ENCODE data around the gene ACBD6. TPM values are rescaled to one million over a fixed set of nuclear protein-coding genes. Genes with fewer than 3 reads are reported as not detected.

The ACBD6 gene
- total and polyA plus RNA-seq, 8 donors, result 15.0 to 25.1 (median 18.6) TPM

DNA sequence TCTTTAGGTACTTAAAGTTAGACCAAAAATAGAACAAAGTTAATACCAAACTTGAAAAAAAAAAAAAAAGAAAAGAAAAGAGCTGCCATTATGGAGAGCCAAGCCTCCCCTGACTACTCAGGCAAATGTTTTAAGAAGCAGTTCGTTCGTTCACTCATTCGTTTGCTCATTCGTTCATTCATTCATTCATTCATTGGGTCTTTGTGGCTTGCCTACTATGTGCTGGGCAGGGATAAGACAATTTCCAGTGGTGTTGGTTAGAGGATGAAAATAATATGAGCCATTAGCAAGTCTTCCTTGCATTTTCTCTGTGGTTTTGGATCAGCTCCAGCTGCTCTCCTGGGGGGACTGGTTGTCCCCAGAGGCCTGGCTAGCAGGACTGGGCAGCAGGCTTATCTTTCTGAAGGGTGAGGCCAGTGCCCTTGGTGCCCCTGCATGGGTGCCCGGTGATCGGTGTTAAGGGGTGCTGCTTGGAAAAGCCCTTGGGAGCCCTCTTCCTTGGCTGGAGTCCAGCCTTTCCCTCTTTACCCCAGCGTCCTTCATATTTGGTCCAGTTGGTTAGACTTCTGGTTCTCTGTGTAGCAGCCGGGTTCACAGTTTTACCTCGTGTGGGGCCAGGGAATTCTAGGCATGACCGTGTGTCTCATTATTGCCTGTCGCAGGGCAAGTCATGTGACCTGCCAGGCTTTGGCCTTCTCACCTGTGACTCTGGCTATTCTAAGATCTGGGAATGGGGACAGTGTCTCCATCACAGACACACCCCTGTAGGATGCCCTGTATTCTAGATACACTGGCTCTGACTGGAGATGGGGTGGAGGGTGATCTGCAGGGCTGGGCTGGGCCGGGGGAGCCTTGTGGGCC, 239.5 kb downstream of the ACBD6 start:
- H3K27ac ChIP-seq, result no peak overlapping the region
- H3K4me1 ChIP-seq, result no peaks in the 10 kb centered on the region
- ATAC-seq (no peak), FAIRE-seq (no peak), DNase-seq (peak in 1 of 6 donors; percentile 32)
- TF ChIP-seq, protein P1, sequence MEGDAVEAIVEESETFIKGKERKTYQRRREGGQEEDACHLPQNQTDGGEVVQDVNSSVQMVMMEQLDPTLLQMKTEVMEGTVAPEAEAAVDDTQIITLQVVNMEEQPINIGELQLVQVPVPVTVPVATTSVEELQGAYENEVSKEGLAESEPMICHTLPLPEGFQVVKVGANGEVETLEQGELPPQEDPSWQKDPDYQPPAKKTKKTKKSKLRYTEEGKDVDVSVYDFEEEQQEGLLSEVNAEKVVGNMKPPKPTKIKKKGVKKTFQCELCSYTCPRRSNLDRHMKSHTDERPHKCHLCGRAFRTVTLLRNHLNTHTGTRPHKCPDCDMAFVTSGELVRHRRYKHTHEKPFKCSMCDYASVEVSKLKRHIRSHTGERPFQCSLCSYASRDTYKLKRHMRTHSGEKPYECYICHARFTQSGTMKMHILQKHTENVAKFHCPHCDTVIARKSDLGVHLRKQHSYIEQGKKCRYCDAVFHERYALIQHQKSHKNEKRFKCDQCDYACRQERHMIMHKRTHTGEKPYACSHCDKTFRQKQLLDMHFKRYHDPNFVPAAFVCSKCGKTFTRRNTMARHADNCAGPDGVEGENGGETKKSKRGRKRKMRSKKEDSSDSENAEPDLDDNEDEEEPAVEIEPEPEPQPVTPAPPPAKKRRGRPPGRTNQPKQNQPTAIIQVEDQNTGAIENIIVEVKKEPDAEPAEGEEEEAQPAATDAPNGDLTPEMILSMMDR (IDR thresholded peaks at IDR 0.05), result no peak
- H3K9me3 ChIP-seq, result no peaks in the 10 kb centered on the region
- 36 to 49% methylated on average over 12 of the region's 12 CpGs for WGBS, 2 donors
- intact Hi-C loops (cut with DNase I), result no loop called here
- no peak overlapping the region for H3K4me3 ChIP-seq
- no peaks in the 10 kb centered on the region for H3K27me3 ChIP-seq
- H3K36me3 ChIP-seq, result no peaks in the 10 kb centered on the region

DNA sequence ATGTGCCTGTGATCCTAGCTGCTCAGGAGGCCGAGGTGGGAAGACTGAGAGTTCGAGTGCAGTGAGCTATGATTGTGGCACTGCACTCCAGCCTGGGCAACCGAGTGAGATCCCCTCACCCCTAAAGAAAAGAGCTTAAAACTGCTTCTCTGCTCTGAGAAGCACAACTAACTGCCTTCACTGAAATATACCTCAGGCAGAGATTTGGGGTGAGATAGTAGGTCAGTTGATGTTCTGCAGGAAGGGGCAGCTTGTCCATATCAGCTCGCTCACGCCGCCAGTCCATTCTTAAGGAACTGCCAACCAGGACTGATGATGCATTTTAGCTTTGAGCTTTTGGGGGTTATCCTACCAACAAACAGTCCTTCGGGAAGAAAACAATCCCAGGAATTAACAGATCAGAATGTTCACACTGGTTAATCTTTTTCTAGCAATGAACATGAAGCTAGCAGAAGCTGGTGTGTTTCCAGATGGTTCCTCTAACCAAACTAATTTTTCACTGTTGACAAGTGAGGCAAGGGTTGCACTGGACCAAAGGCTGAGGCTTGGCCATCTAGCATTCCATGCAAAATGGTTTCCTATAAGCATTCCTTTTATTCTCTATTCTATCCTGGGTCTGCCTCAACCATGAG, 240.7 kb downstream of the ACBD6 start:
- TF ChIP-seq, protein P1 (IDR thresholded peaks at IDR 0.05), result no peak

DNA sequence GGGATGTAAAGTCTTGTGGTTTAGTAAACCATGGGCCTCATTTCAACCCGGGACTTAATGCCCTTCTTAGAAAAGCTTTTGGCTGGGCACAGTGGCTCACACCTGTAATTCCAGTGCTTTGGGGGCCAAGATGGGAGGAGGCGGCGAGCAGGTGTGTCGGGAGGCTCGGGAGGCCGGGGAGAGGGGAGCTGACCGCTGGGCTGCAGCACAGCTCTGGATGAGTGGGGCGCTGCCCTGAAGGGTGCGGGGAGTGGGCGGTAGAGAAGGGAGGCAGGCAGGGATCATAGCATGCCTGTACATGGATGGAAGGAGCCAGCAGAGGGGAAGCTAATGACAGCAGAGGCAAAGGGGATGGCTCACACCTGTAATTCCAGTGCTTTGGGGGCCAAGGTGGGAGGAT, 241.3 kb downstream of the ACBD6 start:
- no peak for FAIRE-seq
- Histone ChIP-seq H3K4me3 (no peak overlapping the region), H3K4me1 (no peaks in the 10 kb centered on the region), H3K9me3 (no peaks in the 10 kb centered on the region), H3K27ac (no peak overlapping the region), H3K27me3 (no peaks in the 10 kb centered on the region), H3K36me3 (no peaks in the 10 kb centered on the region)
- ATAC-seq, result no peak
- WGBS, 2 donors, result 82 to 83% methylated on average over 10 of the region's 10 CpGs
- TF ChIP-seq, protein P1 (IDR thresholded peaks at IDR 0.05), result no peak
- intact Hi-C loops (cut with DNase I), result no loop called here
- DNase-seq, result peak in 1 of 6 donors; percentile 28

More for the DNA sequence above, 240.7 kb downstream of the ACBD6 start:
- ATAC-seq (peak in 1 of 4 donors; percentile 28), DNase-seq (no peak), FAIRE-seq (no peak)
- intact Hi-C loops (cut with DNase I), result no loop called here
- H3K9me3 ChIP-seq, result no peaks in the 10 kb centered on the region
- H3K27ac ChIP-seq, result no peak overlapping the region
- H3K4me3 ChIP-seq, result no peak overlapping the region
- H3K36me3 ChIP-seq, result no peaks in the 10 kb centered on the region
- WGBS, 2 donors, result 49 to 58% methylated on average over 7 of the region's 7 CpGs
- H3K4me1 ChIP-seq, result no peaks in the 10 kb centered on the region
- no peaks in the 10 kb centered on the region for H3K27me3 ChIP-seq

DNA sequence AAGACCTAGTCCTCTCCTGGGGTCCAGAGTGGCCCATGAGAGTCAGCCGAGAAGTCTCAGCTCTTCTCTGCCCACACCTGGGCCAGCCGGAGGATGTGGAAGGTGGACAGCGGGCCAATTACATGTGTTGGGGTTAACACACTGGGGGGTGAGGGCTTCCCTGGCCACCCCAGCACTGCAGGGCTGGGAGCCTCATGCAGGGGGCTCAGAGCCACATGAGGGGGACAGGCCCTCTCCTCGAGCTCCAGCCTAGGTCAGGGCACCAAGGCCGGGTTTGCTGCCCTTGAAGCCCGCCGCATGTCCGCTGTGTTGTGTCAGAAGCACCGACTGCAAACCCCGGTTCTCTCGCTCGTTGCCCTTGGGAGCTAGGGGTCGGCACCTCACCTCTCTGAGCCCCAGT, 241.8 kb downstream of the ACBD6 start:
- whole genome bisulfite sequencing, 2 donors, result 73 to 83% methylated on average over 13 of the region's 13 CpGs
- DNase-seq, result peak in 1 of 6 donors; percentile 47
- no peak for ATAC-seq
- H3K27me3 ChIP-seq, result no peaks in the 10 kb centered on the region
- no peak for FAIRE-seq
- no peak overlapping the region for H3K4me3 ChIP-seq
- intact Hi-C loops (cut with DNase I), result no loop called here
- TF ChIP-seq, protein P1 (IDR thresholded peaks at IDR 0.05), result no peak
- H3K36me3 ChIP-seq, result no peaks in the 10 kb centered on the region
- H3K9me3 ChIP-seq, result no peaks in the 10 kb centered on the region
- no peak overlapping the region for H3K27ac ChIP-seq
- H3K4me1 ChIP-seq, result no peaks in the 10 kb centered on the region

Measured in pancreas (tissue), 10 donors.